HG02642 (cell line): ENCODE measurements around the gene ARHGAP18.
A peak's percentile ranks its signal among the peaks of the same experiment; 100 is the strongest.

Experiments
- ATAC-seq: cut with Tn5 transposase; IDR thresholded peaks from one replicate; pipeline ENCODE4 v1.9.1; 2021; ENCODE audit warnings: mild to moderate bottlenecking; ENCODE audit not compliant: unreplicated experiment, poor library complexity

Gene ARHGAP18

DNA sequence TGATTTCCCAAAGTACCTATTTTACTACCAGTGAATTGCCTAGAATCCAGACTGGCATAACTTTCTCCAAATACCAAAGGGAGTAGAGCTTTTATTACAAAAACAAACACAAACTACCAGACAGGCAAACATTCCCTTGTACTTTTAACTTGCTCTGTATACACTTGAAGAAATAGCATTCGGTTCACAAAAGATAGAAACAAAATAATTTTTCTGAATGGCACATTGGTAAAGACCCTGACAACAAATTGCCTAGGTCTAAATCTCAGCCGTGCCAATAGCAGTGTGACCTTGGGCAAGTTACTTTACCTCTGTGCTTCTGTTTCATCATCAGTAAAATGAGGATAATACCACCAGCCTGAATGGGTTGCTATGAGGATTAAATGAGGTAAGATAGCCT is 15.9 kb downstream of the ARHGAP18 start:
- no peak for ATAC-seq

DNA sequence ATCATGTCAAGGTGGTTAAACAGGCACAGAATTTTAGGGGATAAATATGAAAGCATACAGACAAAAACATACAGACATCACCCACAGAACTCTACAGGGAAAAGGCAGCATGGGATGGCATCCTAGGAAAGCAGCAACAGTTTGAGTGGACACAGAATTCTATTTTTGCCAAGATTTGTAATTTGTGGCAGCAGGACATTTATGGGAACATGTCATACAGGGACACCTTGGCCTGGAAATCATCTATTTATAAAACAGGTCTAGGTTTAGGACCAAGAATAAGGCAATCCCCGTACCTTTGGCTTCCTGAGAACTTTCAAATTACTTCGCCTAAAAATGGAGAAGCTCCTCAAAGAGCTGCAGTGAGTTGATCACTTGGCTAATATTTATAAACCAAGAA is 17.5 kb downstream of the ARHGAP18 start:
- ATAC-seq = no peak

- ATAC-seq = no peak
Measured at GRCh38 chr6:129691709-129692108, 18.3 kb downstream of the ARHGAP18 start.

DNA sequence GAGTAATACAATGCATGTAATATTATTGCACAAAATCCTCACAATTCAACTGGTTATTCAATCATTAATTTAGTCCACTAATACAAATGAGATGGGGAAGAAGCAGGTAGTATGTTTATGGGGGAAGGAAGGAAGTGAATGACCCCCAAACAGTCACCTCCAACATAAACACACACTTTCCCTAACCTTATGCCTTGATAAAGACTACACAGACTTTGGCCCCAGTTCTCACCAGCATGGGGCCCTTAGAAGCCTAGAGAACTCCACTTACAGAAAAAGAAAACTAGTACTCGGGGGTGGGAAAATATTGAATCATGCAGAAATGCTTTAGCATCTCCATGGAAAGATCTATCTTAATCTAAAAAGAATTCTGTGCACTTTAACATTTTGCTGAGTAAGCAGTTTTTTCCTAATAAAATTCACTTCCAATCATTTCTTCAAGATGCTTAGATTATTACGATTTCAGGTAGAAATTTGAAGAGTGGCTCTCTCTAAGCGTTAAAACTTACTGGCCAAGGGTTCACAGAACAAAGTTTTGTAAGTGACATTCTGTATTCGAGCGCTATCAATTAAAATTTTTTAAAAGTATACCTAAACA is 18.8 kb downstream of the ARHGAP18 start:
- ATAC-seq = no peak

DNA sequence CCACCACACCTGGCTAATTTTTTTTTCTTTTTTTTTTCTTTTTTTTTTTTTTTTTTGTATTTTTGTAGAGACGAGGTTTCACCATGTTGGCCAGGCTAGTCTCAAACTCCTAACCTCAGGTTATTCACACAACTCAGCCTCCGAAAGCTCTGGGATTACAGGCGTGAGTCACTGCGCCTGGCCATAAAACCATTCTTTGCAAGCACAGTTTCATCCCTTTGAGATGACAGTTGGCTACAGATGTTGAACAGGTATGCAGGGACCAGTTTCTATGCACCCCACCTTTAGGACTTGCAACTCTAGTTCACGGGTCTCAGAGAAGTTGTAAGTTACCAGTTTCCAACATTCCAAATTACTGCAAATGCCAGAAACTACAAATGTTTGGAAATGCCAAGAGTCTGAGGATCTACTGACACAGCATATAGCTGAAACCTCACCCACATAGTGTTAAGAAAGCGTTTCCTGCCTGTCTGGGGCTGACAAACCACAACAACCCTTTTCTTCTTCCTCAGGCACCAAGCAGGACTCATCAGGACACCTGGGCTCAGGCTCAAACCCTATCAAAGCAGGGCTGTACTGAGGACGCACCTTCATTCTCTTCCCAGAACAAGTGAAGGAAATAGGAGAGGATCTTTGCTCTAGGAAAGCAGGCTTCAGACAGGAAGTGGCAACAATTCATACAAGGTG is 22.9 kb downstream of the ARHGAP18 start:
- peak; percentile 76 for ATAC-seq

- no peak for ATAC-seq
Measured at GRCh38 chr6:129685662-129686031, 24.3 kb downstream of the ARHGAP18 start.

DNA sequence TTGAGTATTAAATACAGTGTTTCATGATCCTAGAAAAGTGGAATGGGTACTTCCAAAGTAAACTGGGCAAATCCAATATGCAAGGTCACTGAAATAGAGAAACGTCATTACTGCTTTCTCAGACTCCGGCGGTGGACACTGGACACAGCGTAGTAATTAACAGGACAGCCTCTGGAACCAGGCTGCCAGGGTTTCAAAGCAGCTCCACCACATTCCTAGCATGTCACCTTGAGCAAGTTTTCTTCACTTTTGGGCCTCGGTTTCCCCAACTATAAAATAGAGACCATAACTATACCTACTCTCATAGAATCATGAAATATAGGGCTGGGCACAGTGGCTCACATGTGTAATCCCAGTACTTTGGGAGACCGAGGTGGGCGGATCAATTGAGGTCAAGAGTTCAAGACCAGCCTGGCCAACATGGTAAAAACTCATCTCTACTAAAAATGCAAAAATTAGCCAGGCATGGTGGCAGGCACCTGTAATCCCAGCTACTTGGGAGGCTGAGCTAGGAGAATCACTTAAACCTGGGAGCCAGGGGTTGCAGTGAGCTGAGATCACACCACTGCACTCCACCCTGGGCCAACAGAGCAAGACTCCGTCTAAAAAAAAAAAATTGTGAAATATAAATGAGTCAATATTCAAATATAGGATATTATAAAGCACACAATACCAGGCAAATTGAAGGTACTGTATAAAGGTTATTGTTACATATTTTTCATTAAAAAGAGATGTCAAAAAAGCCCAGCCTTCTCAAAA is 24.9 kb downstream of the ARHGAP18 start:
- no peak for ATAC-seq

- no peak for ATAC-seq
Measured at GRCh38 chr6:129684323-129684884, 25.6 kb downstream of the ARHGAP18 start.

DNA sequence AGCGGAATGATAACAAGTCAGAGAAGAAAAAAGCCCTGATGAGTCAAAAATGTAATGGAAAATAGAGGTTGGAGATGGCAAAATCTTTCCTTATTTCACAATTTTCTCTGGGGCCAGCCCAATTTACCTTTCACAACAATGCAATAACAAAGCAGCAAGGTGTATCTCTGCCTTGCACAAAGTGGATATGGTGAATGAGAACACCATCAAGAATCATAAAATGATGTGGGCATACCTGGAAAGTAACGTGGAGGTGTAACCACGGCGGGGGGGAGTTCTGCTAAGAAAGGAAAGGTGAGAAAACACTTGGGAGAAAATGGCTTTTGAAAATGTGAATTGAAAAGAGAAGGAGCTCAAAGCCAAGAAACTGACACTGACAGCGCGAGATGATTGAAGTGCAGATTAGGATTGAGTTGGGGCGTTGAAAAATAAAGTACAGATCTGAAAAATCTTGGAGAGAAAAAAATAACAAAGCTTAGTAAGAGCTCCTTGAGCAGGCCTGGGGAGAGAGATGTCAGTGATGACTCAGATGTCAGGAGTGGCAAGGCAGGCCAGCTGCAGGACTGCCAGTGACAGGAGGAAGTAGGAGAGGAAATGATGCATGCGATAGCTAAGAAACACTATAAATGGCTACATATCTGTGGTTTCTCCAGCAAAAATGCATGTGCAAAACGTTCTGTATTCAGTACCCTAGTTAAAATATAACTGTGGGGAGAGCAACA is 26.2 kb downstream of the ARHGAP18 start:
- ATAC-seq = peak; percentile 95

GRCh38 chr6:129681913-129682205 is 28.1 kb downstream of the ARHGAP18 start:
- ATAC-seq = no peak

GRCh38 chr6:129680633-129681032 is 29.3 kb downstream of the ARHGAP18 start:
- no peak for ATAC-seq

DNA sequence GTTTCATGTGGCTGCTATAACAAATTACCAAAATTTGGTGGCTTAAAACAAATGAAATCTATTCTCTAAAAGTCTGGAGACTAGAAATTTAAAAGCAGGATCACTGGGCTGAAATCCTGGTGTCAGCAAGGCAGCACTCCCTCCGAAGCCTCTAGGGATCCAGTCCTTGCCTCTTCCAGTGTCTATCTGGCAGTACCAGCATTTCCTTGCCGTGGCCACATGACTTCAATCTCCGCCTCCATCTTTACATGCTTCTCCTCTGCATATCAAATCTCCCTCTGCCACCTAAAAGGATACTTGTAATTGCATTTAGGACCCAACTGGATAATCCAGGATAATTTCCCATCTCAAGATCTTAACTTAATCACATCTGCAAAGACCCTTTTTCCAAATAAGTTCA is 30.2 kb downstream of the ARHGAP18 start:
- ATAC-seq = no peak

DNA sequence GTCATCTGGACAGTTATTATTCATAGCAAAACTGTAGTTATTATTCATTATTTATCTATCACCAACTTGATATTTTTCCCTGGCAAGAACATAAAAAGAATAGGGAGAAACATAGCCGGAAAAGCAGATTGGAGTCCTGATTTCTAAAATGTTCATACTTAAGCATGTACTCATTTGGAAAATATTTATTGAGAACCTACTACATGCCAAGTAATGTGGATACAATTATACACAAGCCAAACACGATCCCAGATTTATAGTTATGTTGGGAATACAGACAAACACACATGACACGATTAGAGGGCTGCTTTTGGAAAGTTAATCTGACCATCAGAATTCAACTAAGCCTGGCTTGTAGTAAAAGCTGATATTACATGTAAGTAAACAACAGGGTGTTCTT is 30.7 kb downstream of the ARHGAP18 start:
- no peak for ATAC-seq

GRCh38 chr6:129678463-129678862 is 31.5 kb downstream of the ARHGAP18 start:
- ATAC-seq = no peak

GRCh38 chr6:129677620-129678325 is 32.2 kb downstream of the ARHGAP18 start:
- ATAC-seq = no peak

DNA sequence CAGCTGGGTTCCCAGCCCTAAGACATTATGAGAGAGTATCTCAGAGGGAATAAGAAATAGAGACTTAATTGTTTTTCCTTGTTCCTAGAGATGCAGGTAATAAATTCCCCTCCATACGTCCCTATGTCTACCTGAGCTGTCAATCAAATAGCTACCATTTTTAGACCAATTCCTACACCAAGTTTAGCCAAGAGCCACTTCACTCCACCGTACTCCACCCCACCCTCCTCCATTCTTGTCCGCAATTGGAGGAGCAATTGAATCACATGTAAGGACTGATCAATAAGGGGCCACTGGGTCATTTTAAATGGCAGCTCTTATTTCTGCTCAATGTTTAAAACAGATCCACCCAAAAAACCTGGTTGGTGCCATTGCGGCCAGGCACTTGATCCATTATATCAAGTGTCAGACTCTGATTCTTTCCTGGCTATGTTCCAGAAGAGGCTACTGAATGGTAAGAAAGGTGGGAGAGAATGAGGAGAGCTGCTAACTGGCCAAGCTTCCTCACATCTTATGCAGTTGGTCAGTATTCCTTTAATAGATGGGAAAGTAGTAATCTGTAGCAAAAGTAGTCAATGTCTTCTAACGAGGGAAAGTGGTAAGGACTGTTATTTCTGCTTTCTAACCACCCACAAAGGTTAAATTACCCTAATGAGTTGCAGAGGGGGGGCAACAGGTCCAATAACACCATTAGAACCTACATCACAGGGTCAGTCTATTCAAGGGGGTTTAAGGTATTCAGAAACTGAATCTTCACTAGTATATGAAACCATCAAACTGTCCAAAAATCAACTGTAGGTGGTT is 34.1 kb downstream of the ARHGAP18 start:
- ATAC-seq = no peak

DNA sequence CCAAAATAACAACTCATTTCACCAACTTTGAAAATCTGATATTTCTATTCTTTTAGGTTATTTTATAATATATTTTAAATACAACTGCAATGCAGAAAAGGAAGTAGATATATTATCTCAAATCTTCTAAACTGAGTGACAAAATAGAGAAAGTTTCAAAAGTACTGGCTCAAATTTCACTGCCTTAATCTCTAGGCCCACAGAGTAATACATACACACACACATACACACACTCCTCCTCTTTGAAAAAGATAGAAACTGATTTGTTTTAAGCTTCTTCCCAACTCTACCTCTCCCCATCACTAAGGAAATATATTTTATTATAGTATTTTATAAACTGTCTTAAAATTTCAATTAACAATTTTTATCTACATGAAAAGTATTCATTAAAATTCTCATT is 36.2 kb downstream of the ARHGAP18 start:
- ATAC-seq = no peak

GRCh38 chr6:129672881-129673631 is 36.9 kb downstream of the ARHGAP18 start:
- ATAC-seq = peak; percentile 68

DNA sequence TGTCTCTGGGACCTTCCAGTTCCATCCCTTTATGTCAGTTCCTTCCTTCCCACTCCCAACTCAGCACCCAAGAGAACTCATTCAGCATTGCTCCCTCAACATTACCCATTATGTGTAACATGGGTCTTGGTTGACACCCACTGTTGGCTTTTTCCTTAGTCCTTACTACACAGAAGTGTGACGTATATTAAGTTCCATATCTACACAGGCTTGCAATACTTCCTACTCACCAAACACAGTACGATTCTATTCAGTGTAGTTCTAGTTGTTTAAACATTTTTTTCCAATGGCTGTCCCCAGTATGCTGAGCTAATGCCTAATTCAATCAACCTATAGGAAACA is 37.7 kb downstream of the ARHGAP18 start:
- ATAC-seq = peak; percentile 30
